NCI-H128 (cell line): ENCODE results near the gene TSPAN9.

Source experiments
- DNase-seq: peaks from one replicate; lab custom pipeline; 2025; ENCODE audit not compliant: unreplicated experiment; lab: John Stamatoyannopoulos, UW

The TSPAN9 gene

DNA sequence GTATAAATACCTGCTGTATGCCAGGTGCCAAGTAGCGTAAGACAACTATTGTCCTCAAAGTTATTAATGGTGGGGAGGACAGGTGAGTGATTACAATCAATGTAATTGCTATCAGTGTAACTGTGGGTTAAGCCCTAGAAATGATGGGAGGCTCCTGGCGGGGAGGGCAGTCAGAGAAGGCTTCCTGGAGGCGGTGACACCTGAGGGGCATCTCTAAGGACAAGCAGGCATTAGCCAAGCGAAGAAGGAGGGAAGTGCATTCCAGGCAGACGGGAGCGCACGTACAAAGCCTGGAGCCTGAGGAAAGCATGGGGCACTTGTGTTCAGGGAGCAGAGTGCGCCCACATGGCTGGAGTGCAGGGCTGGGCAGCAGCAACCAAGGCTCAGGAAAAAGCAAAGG is 230.9 kb downstream of the TSPAN9 start:
- DNase-seq: no peak

- no peak for DNase-seq
These were observed 231.4 kb downstream of the TSPAN9 start for GRCh38 chr12:3308609-3309008.

GRCh38 chr12:3309805-3310204 is 232.6 kb downstream of the TSPAN9 start:
- no peak for DNase-seq

DNA sequence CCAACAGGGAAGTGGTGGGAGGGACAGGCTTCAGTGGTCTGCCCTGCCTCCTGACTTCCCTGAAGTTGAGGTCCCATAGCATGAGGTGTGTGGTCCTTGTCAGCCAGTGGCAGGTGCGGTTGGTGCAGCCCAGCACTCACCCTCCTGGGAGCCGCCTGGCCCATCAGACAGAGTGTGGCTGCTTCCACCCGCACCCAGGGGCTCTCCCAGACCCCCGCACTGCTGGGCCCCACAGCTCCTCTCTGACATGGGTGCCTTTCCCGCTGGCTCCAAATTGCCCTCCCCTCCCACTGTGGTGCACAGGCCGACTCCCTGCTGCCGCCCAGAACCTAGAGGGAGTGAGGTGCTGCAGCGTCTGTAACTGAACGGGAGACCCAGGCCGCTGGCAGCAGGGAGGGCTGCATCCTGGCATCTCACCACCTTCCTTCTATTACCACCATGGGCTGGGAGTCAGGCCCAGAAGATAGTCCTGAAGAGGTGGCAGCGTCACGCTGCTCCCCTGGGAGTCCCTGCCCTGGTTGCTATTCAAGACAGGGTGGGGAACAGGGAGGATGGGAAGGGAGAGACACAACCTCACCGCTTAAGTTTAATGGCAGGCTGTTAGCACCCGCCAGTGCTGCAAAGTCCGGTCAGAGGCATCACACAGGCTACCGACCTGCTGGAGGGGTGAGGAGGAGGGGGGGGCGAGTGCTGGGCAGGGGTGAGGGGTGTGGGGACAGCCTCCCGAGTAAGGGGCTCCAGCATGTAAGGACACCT is 233.3 kb downstream of the TSPAN9 start:
- DNase-seq: no peak

DNA sequence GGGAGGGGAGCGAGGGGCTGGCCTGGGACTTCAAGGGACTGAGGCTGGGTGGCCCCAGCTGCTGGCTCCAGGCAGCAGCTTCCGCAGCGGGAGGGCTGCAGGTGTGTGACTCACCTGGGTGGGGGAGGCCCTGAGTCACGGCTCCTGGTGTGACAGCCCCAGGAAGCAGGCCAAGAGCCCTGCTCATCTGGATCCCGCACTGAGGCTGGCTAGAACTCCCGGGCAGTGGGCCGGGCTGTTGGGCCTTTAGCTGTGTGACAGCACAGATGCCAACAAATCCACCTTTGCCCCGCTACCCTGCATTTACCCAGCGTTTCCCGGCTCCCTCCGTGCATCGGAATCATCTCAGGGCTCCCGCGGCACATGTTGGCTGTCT is 233.8 kb downstream of the TSPAN9 start:
- DNase-seq: no peak

- DNase-seq: no peak
These were observed 234.4 kb downstream of the TSPAN9 start for GRCh38 chr12:3311491-3312103.

GRCh38 chr12:3313066-3313465 is 235.9 kb downstream of the TSPAN9 start:
- DNase-seq: no peak

GRCh38 chr12:3313675-3314663 is 236.8 kb downstream of the TSPAN9 start:
- DNase-seq: no peak

GRCh38 chr12:3315201-3315661 is 238.1 kb downstream of the TSPAN9 start:
- no peak for DNase-seq

GRCh38 chr12:3316776-3317480 is 239.7 kb downstream of the TSPAN9 start:
- no peak for DNase-seq

DNA sequence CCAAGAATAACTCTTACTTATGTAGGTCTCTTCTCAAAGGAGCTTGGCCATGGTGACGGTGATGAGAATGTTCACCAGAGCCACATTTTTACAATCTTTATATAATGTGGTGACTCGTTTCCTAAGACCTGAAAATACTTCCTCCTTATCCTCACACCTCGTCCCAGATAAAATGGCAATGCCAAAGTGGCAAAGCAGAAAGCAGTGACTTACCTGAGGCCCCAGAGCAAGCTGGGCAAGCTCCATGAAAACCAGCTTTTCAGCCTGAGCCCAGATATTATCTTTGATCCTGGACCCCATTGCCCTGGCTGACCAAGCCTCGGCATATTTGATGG is 240.3 kb downstream of the TSPAN9 start:
- no peak for DNase-seq

GRCh38 chr12:3317841-3318501 is 240.8 kb downstream of the TSPAN9 start:
- DNase-seq: no peak

DNA sequence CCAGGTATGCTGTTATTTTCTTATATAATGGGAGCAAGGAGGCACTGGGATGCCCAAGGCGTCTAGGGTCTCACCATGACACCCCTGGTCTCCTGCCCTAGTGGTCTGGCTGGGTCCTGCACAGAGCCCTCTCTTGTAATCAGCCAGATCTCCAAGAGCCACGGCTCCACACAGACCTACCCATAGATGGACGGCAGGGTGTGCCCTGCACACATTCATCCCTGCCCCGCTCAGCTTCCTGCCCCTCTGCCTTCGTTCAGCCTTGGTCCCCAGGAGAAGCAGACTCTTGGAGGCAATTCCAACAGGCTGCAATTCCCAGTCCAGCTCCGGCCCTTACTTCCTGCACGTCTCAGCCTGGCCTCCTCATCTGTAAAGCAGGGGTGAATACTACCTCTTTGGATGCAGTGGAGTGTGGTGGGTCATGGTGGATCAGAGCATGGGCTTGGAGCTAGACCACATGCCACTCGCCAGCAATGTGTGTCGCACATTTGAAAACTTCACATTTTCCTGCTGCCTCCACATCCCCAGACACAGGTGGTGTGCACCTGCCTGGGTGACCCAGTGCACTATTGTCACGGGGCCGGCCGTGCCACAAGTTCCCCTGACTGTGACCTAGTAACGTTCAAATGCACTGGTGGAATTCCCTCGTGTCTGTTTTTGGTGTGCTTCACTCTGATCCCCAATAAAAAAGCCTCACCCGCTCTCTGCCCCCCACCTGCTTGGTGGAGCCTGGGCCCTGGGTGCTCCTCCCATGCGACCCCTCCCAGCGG is 242.7 kb downstream of the TSPAN9 start:
- DNase-seq: no peak

DNA sequence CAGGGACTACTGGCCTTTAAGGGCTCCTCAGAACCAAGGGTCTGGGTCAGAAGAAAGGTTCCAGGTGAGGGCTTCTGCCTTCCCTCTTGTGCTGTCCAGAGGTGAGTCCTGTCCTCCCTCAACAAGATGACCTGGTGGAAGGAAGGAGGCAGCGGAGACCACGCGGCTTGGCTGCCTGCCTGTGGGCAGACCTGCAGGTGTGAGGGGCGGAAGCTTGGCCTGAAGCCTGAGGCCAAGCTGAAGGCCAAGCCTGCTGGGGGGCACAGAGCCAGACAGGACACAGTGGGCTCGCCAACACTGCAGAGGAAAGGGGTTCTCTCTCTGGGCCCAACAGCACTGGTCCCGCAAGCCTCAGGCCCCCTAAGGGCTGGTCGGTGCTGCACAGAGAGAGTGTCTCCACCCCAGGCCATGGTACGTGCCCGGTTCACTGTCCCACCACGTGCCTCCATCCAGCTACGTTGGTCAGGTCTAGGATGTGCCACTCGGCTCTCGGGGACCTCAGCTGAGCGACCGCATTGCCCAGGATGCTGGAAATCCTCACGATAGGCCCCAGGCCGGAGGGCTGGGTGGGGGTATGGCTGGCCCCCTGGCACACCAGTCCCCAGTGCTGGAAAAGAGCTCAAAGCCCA is 243.8 kb downstream of the TSPAN9 start:
- DNase-seq: no peak

DNA sequence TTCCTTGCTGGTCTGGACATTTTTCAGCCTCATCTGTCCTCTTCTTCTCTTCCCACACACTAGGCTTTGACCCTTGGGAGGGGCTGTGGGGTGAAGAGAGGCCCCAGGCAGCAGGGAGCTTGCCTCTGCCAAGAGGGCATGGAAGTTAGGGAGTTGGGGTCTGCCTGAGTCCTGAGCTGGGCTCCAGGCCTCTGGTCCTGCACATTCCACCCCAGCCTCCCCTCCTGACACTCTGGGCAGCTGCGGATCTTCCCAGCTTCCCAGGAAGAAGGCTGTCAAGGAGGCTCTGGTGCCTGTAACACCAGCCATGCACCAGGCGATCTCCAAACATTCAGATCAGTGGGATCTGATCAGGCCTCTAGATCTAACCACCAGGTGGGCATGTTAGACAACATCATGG is 244.7 kb downstream of the TSPAN9 start:
- DNase-seq: no peak

- DNase-seq: no peak
These were observed 246.0 kb downstream of the TSPAN9 start for GRCh38 chr12:3323002-3323685.

DNA sequence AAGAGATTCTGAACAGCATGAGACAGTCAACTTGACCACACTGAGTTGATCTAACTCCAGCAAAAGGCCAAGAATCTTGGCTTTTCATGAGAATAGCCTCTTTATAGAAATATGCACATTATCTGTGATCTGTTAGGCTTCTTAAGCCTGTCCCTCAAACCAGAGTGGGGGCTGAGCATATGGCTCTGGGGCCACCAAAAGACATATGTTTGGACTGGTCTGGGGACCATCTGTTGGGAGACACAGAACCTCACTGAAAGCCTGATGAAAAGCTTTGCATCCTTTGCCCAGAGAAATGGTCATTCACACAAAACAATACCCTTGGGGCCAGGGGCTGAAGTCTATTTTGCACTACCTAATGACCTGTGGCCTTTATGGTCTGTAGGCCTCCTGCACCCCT is 248.6 kb downstream of the TSPAN9 start:
- DNase-seq: no peak

- no peak for DNase-seq
These were observed 249.1 kb downstream of the TSPAN9 start for GRCh38 chr12:3326156-3326849.
